ENCODE results near the gene PRKN.

- TF ChIP-seq POLR2A (IDR thresholded peaks at IDR 0.05) (no peak), CTCF (IDR thresholded peaks at IDR 0.05 in 8 of 11, conservative IDR thresholded peaks at IDR 0.05 in 3 of 11) (no peak)
These were observed 608.2 kb downstream of the PRKN start for GRCh38 chr6:162119341-162119740.
